Glutamatergic neuron (in vitro differentiated cells): ENCODE measurements around the gene UROD. TPM values are rescaled to one million over a fixed set of nuclear protein-coding genes. Genes with fewer than 3 reads are reported as not detected.

Experiments
- DNase-seq: peaks from one replicate; pipeline ENCODE4 v3.0.0; 2022
- H3K27ac Mint-ChIP-seq: one replicate; pipeline ENCODE4 v1.8.0; 2020; ENCODE audit warnings: mild to moderate bottlenecking, mixed read lengths, inconsistent platforms; ENCODE audit not compliant: unreplicated experiment
- H3K27me3 Mint-ChIP-seq: one replicate; pipeline ENCODE4 v1.8.0; 2020; ENCODE audit warnings: mild to moderate bottlenecking, moderate library complexity, mixed read lengths, inconsistent platforms; ENCODE audit not compliant: unreplicated experiment
- H3K36me3 Mint-ChIP-seq: one replicate; pipeline ENCODE4 v1.8.0; 2020; ENCODE audit warnings: mild to moderate bottlenecking, mixed read lengths, inconsistent platforms; ENCODE audit not compliant: unreplicated experiment
- H3K4me1 Mint-ChIP-seq: one replicate; pipeline ENCODE4 v1.8.0; 2020; ENCODE audit warnings: mild to moderate bottlenecking, low read depth, mixed read lengths, inconsistent platforms; ENCODE audit not compliant: unreplicated experiment
- H3K4me3 Mint-ChIP-seq: one replicate; pipeline ENCODE4 v1.8.0; 2020; ENCODE audit warnings: mild to moderate bottlenecking, mixed read lengths, inconsistent platforms; ENCODE audit not compliant: unreplicated experiment
- H3K9me3 Mint-ChIP-seq: one replicate; pipeline ENCODE4 v1.8.0; 2020; ENCODE audit warnings: mild to moderate bottlenecking, moderate library complexity, mixed read lengths, inconsistent platforms; ENCODE audit not compliant: unreplicated experiment
- total RNA-seq: library from RNA; stranded (reverse); fragmentation: NEBNext Ultra II Directional; extraction: Animal tissue kit (Norgen Biotek cat#: 25700); gene quantifications from one replicate; pipeline ENCODE4 v1.2.1, GENCODE V29; 2021; ENCODE audit not compliant: unreplicated experiment
- TF ChIP-seq, protein P1 (sequence below): fragments of 200-600 bp; sonication (generic); IDR thresholded peaks from one replicate; pipeline ENCODE4 v1.5.0; 2021; ENCODE audit not compliant: partially characterized antibody, unreplicated experiment

UROD gene
- total RNA-seq, 1 donor from 2014 or later, result 90.4 TPM

- no peak for DNase-seq
- H3K9me3 Mint-ChIP-seq, result peaks cover 4% of the 10 kb centered on the region
- TF ChIP-seq, protein P1, sequence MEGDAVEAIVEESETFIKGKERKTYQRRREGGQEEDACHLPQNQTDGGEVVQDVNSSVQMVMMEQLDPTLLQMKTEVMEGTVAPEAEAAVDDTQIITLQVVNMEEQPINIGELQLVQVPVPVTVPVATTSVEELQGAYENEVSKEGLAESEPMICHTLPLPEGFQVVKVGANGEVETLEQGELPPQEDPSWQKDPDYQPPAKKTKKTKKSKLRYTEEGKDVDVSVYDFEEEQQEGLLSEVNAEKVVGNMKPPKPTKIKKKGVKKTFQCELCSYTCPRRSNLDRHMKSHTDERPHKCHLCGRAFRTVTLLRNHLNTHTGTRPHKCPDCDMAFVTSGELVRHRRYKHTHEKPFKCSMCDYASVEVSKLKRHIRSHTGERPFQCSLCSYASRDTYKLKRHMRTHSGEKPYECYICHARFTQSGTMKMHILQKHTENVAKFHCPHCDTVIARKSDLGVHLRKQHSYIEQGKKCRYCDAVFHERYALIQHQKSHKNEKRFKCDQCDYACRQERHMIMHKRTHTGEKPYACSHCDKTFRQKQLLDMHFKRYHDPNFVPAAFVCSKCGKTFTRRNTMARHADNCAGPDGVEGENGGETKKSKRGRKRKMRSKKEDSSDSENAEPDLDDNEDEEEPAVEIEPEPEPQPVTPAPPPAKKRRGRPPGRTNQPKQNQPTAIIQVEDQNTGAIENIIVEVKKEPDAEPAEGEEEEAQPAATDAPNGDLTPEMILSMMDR, result no peak
- H3K4me1 Mint-ChIP-seq, result peaks cover 16% of the 10 kb centered on the region
- H3K27ac Mint-ChIP-seq, result no peak overlapping the region
- peaks cover 13% of the 10 kb centered on the region for H3K27me3 Mint-ChIP-seq
- no peak overlapping the region for H3K4me3 Mint-ChIP-seq
- H3K36me3 Mint-ChIP-seq, result no peaks in the 10 kb centered on the region
Observed at GRCh38 chr1:45016090-45016697, 4.1 kb downstream of the UROD start.

- H3K27ac Mint-ChIP-seq, result peak overlapping the region; percentile 2
- H3K36me3 Mint-ChIP-seq, result no peaks in the 10 kb centered on the region
- peaks cover 9% of the 10 kb centered on the region for H3K27me3 Mint-ChIP-seq
- TF ChIP-seq, protein P1, result no peak
- no peaks in the 10 kb centered on the region for H3K9me3 Mint-ChIP-seq
- DNase-seq, result no peak
- peaks cover 11% of the 10 kb centered on the region for H3K4me1 Mint-ChIP-seq
- no peak overlapping the region for H3K4me3 Mint-ChIP-seq
Observed at GRCh38 chr1:45016767-45017166, 4.7 kb downstream of the UROD start.

DNA sequence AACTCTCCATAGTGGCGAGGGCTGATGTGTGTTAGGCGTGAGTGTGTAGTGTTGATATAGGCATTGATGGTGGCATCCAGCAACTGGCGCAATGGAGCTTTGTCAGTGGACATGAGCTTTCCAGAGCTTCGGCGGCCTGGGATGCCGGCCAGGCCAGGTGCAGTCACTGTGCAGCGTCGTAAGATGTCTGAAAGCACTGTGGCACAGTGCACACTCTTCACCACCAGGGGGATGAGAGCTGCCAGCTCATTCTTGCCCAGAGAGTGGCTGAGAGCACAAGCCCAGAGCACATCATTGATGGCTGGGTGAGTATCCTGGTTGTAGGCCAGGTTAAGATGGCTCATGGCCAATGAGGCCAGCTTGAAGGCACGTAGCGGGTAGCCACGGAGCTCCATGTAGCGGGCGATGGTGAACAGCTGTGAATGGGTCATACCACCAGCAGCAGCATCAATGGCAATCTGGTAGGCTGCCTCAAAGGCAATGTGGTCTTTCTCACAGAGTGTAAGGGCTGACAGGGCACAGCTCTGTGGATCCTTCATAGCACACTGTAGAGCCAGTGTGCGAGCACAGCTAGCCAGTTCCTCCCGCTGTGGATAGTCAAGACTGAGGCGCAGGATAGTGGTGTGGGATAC is 6.7 kb downstream of the UROD start:
- Mint-ChIP-seq H3K9me3 (no peaks in the 10 kb centered on the region), H3K27me3 (peaks cover 7% of the 10 kb centered on the region), H3K4me1 (peaks cover 9% of the 10 kb centered on the region), H3K36me3 (no peaks in the 10 kb centered on the region), H3K4me3 (no peak overlapping the region), H3K27ac (no peak overlapping the region)
- TF ChIP-seq, protein P1, result peak; percentile 88
- peak; percentile 75 for DNase-seq

DNA sequence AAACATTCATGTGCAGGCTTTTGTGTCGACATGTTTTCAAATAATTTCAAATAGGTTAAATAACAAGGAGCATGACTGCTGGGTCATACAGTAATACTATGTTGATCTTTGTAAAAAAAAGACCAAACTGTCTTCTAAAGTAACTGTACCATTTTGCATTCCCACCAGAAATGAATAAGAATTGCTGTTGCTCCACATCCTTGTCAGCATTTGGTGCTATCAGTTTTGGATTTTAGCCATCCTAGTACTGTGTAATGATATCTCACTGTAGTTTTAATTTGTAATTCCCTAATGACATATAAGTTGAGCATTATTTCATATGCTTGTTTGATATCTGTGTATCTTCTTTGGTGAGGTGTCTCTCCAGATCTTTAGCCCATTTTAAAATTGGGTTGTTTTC is 11.6 kb downstream of the UROD start:
- Mint-ChIP-seq H3K4me3 (no peak overlapping the region), H3K27me3 (peaks cover 2% of the 10 kb centered on the region), H3K27ac (no peak overlapping the region), H3K9me3 (no peaks in the 10 kb centered on the region), H3K36me3 (no peaks in the 10 kb centered on the region), H3K4me1 (no peaks in the 10 kb centered on the region)
- TF ChIP-seq, protein P1, result no peak
- DNase-seq, result no peak

- Mint-ChIP-seq H3K4me1 (no peaks in the 10 kb centered on the region), H3K27ac (no peak overlapping the region), H3K4me3 (no peak overlapping the region), H3K27me3 (no peaks in the 10 kb centered on the region), H3K9me3 (no peaks in the 10 kb centered on the region), H3K36me3 (no peaks in the 10 kb centered on the region)
- TF ChIP-seq, protein P1, result no peak
- no peak for DNase-seq
Observed at GRCh38 chr1:45026446-45026845, 14.4 kb downstream of the UROD start.
